ENCODE results near the gene PPP6R2.

DNA sequence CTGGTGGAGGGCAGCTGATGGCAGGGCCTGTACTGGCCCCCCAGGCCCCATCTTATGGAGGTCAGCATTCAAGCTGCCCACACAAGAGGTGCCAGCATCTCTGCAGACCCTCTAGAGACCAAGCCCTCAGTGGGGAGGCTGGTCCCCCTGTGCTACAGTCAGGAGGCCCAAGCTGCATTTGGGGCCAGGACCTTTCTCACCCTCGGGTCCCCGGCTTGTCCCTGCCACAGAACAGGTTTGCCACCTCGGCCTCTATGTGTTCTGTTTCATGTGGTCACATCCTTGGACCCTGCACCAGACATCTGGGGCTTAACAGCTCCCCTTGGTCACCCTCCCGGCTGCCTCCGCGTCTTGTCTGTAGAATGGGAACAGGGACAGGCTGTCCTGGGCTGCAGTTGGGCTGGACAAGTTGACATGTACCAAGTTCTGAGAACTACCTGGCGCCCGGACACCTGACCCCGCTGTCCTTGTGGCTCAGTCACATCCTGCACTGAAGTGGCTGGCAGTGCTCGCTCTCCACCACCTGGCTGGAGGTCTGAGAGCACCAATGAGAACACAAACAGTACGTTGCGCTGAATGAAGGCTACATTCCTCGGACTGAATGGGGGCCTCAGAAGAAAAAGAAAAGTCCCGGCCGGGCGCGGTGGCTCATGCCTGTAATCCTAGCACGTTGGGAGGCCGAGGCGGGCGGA lies 33.0 kb upstream of the PPP6R2 start:
- TF ChIP-seq, protein P1, sequence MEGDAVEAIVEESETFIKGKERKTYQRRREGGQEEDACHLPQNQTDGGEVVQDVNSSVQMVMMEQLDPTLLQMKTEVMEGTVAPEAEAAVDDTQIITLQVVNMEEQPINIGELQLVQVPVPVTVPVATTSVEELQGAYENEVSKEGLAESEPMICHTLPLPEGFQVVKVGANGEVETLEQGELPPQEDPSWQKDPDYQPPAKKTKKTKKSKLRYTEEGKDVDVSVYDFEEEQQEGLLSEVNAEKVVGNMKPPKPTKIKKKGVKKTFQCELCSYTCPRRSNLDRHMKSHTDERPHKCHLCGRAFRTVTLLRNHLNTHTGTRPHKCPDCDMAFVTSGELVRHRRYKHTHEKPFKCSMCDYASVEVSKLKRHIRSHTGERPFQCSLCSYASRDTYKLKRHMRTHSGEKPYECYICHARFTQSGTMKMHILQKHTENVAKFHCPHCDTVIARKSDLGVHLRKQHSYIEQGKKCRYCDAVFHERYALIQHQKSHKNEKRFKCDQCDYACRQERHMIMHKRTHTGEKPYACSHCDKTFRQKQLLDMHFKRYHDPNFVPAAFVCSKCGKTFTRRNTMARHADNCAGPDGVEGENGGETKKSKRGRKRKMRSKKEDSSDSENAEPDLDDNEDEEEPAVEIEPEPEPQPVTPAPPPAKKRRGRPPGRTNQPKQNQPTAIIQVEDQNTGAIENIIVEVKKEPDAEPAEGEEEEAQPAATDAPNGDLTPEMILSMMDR (IDR thresholded peaks at IDR 0.05; ENCODE audit: low read depth, low read length, poor library complexity, severe bottlenecking) = no peak
- no peak for TF ChIP-seq EZH2phosphoT487 (IDR thresholded peaks at IDR 0.05; ENCODE audit: borderline replicate concordance, low read length)

All from DOHH2 (cell line).